ENCODE measurements around the gene CAV1. TPM values are rescaled to one million over a fixed set of nuclear protein-coding genes. Genes with fewer than 3 reads are reported as not detected.

Gene CAV1
- total RNA-seq, 1 donor from 2014 or later, result 6.1 TPM

DNA sequence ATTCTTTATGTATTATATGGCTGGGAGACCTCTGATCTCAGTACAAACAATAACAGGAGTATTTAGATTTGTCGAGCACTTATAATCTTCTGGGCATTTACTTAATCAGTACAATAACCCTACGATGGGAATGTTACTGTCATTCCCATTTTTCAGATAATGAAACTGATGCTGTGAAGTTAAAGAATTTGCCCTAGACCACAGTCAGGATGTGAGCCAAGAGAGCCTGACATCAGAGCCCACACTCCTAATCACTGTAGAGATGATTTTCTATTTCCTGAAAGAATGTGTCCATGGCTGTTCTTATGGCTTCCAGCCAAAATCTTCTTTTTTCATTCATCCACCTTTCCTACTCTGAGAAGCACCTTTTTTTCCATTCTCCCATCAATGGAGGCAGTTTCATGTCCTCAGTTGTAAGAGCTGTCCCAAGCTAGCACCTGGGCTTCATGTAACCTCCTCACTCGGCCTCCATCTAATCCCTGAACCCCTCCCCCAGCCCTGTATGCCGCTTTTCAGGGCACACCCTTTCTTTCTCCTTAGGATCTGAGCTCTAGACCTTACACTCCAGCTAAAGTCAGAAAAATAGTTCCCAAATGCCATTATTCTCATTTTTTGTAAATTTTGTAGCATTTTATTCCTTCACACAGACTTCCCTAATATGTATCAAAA, 12.2 kb upstream of the CAV1 start:
- Mint-ChIP-seq H3K9me3 (no peaks in the 10 kb centered on the region), H3K27ac (no peak overlapping the region), H3K4me1 (peaks cover 12% of the 10 kb centered on the region), H3K36me3 (ENCODE audit: low read depth) (no peaks in the 10 kb centered on the region), H3K4me3 (no peak overlapping the region), H3K27me3 (peaks cover 13% of the 10 kb centered on the region)
- TF ChIP-seq, protein P1, sequence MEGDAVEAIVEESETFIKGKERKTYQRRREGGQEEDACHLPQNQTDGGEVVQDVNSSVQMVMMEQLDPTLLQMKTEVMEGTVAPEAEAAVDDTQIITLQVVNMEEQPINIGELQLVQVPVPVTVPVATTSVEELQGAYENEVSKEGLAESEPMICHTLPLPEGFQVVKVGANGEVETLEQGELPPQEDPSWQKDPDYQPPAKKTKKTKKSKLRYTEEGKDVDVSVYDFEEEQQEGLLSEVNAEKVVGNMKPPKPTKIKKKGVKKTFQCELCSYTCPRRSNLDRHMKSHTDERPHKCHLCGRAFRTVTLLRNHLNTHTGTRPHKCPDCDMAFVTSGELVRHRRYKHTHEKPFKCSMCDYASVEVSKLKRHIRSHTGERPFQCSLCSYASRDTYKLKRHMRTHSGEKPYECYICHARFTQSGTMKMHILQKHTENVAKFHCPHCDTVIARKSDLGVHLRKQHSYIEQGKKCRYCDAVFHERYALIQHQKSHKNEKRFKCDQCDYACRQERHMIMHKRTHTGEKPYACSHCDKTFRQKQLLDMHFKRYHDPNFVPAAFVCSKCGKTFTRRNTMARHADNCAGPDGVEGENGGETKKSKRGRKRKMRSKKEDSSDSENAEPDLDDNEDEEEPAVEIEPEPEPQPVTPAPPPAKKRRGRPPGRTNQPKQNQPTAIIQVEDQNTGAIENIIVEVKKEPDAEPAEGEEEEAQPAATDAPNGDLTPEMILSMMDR (IDR thresholded peaks at IDR 0.05), result no peak
- POLR2A ChIA-PET, result no interaction called here
- ATAC-seq (ENCODE audit: low read depth) (no peak), DNase-seq (no peak)
- intact Hi-C loops (cut with micrococcal nuclease), result no loop called here
- CTCF ChIA-PET, result no interaction called here

GRCh38 chr7:116515584-116515983, 9.3 kb upstream of the CAV1 start:
- DNase-seq (no peak), ATAC-seq (ENCODE audit: low read depth) (no peak)
- Mint-ChIP-seq H3K36me3 (ENCODE audit: low read depth) (no peaks in the 10 kb centered on the region), H3K4me3 (no peak overlapping the region), H3K27ac (no peak overlapping the region), H3K9me3 (no peaks in the 10 kb centered on the region), H3K4me1 (peaks cover 12% of the 10 kb centered on the region), H3K27me3 (peaks cover 23% of the 10 kb centered on the region)
- ChIA-PET CTCF (interaction anchor here (0.8 kb wide), 1 partner anchor 10 kb away, joined by 3 read pairs; no protein-coding TSS in a partner anchor), POLR2A (no interaction called here)
- intact Hi-C loops (cut with micrococcal nuclease), result no loop called here
- TF ChIP-seq, protein P1 (IDR thresholded peaks at IDR 0.05), result no peak

DNA sequence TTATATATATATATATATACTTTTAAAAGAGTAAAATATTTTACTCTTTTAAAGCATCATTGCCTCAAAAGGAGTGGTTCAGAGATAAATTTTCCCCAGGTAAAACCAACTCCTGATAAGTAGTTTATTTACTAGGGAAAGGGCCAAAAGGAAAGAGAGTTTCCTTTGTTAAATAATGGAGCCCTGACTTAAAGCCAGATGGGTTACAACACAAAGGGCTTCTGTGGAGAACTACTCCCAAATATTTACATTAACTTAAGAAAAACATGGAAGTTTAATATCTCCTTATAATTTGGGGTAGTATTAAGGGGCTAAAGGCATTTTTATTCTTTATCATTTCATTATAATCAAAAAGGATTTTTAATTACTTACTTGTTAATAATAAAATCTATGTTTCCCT, 8.5 kb upstream of the CAV1 start:
- DNase-seq (no peak), ATAC-seq (ENCODE audit: low read depth) (no peak)
- H3K27ac Mint-ChIP-seq, result no peak overlapping the region
- peaks cover 10% of the 10 kb centered on the region for H3K4me1 Mint-ChIP-seq
- H3K27me3 Mint-ChIP-seq, result peaks cover 23% of the 10 kb centered on the region
- POLR2A ChIA-PET, result no interaction called here
- no peak overlapping the region for H3K4me3 Mint-ChIP-seq
- H3K9me3 Mint-ChIP-seq, result no peaks in the 10 kb centered on the region
- CTCF ChIA-PET, result interaction anchor here (0.8 to 1.3 kb wide), 2 partner anchors 10 to 72 kb away, joined by 3 to 5 read pairs; no protein-coding TSS in a partner anchor
- intact Hi-C loops (cut with micrococcal nuclease), result no loop called here
- no peaks in the 10 kb centered on the region for H3K36me3 Mint-ChIP-seq (ENCODE audit: low read depth)
- TF ChIP-seq, protein P1 (IDR thresholded peaks at IDR 0.05), result no peak

DNA sequence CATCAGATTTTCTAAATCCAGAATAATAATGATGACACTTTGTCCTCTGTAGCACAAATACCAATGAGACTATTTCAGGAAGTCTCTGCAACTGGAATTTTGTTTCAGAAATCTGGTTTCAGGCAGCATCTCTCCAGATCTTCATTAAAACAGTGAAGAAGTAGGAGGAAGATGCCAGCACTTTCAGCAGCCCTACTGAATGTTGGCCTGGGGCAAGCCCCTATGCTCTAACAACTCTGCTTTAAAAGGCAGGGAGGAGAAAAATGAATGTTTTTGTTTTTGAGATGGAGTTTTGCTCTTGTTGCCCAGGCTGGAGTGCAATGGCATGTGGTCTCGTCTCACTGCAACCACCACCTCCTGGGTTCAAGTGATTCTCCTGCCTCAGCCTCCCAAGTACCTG, 7.2 kb upstream of the CAV1 start:
- DNase-seq (no peak), ATAC-seq (ENCODE audit: low read depth) (no peak)

DNA sequence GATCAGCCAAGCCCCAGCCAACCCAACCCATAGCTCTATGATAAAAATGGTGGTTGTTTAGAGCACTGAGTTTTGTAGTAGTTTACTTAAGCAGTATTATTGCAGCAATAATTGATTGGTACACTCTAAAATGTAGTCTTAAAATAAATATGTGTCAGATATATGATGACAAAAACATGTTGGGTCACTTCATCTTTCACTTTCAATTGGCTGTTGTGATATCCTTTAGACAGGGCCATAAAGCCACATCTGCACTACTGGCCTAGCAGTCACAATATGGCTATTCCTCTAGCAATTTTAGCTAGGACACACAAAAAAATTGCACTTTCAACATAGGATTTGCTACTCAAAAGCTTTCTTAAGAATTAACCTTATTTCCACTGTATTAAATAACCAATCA, 5.9 kb upstream of the CAV1 start:
- intact Hi-C loops (cut with micrococcal nuclease), result no loop called here
- TF ChIP-seq, protein P1 (IDR thresholded peaks at IDR 0.05), result no peak
- no peak overlapping the region for H3K4me3 Mint-ChIP-seq
- POLR2A ChIA-PET, result no interaction called here
- no peaks in the 10 kb centered on the region for H3K4me1 Mint-ChIP-seq
- no peaks in the 10 kb centered on the region for H3K9me3 Mint-ChIP-seq
- DNase-seq (no peak), ATAC-seq (ENCODE audit: low read depth) (no peak)
- H3K36me3 Mint-ChIP-seq (ENCODE audit: low read depth), result no peaks in the 10 kb centered on the region
- H3K27me3 Mint-ChIP-seq, result peaks cover 32% of the 10 kb centered on the region
- CTCF ChIA-PET, result no interaction called here
- no peak overlapping the region for H3K27ac Mint-ChIP-seq

More for the DNA sequence above, 7.2 kb upstream of the CAV1 start:
- H3K27ac Mint-ChIP-seq, result no peak overlapping the region
- H3K9me3 Mint-ChIP-seq, result no peaks in the 10 kb centered on the region
- intact Hi-C loops (cut with micrococcal nuclease), result no loop called here
- H3K4me3 Mint-ChIP-seq, result no peak overlapping the region
- POLR2A ChIA-PET, result no interaction called here
- no peaks in the 10 kb centered on the region for H3K36me3 Mint-ChIP-seq (ENCODE audit: low read depth)
- no peaks in the 10 kb centered on the region for H3K4me1 Mint-ChIP-seq
- CTCF ChIA-PET, result no interaction called here
- H3K27me3 Mint-ChIP-seq, result peaks cover 24% of the 10 kb centered on the region
- TF ChIP-seq, protein P1 (IDR thresholded peaks at IDR 0.05), result no peak

Data from activated B cell treated with CpG ODN at 0.5 μM for 24 hours (primary cell).